ENCODE measurements around the gene GUK1. TPM values are rescaled to one million over a fixed set of nuclear protein-coding genes. Genes with fewer than 3 reads are reported as not detected.

The GUK1 gene, protein sequence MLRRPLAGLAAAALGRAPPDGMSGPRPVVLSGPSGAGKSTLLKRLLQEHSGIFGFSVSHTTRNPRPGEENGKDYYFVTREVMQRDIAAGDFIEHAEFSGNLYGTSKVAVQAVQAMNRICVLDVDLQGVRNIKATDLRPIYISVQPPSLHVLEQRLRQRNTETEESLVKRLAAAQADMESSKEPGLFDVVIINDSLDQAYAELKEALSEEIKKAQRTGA
- 265 and 456 TPM in 2 replicates for total RNA-seq

GRCh38 chr1:228139931-228140723 lies at the start of gene GUK1:
Gene GUK1, plus strand, starts transcription at chr1:228140279. Its CDS starts 24 bp downstream, at chr1:228140303.

DNA sequence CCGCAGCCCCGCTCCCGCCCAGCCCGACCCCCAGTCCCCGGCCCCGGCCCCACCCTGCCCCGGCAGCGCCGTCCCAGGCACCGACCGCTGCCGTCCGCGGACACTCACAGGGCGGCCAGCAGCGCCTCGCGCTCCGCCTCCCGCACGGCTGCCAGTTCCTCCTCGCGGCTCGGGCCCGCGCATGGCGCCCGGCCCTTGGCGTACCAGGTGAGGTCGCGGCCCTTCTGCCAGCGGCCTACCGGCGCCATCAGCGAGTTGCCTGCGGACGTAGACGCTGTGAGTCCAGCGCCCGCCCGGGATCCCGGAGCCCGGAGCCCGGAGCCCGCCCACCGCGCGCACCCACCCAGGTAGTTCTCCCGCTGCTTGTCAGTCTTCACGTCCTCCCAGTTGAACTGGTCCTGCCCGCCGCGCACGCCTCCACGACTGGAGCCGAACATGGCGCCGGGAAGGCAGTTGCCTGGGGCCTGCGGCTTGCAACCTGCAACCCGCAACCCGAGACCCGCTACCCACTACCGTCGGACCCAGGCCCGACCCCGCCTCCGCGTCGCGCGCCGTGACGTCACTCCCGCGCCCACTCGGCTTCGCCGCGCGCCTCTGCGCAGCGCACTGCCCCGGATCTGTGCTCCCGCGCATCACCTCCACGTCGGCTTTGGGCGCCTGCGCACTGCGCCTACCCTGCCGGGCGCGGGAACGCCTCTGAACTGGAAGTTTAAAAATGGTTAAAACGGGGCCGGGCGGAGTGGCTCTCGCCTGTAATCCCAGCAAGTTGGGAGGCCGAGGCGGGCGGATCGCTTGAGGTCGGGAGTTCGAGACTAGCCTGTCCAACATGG lies 37.1 kb upstream of the GUK1 start, which contains the start of gene C1orf35:
Gene C1orf35, minus strand, starts transcription at position 535 of the 830 bp plus-strand sequence. Its CDS starts 98 bp downstream, at position 437.

GRCh38 chr1:228109073-228109961 lies 30.8 kb upstream of the GUK1 start, which contains the start of gene MRPL55:
Gene MRPL55, minus strand, starts transcription at chr1:228109299. Its CDS starts 1,039 bp downstream, at chr1:228108260.

DNA sequence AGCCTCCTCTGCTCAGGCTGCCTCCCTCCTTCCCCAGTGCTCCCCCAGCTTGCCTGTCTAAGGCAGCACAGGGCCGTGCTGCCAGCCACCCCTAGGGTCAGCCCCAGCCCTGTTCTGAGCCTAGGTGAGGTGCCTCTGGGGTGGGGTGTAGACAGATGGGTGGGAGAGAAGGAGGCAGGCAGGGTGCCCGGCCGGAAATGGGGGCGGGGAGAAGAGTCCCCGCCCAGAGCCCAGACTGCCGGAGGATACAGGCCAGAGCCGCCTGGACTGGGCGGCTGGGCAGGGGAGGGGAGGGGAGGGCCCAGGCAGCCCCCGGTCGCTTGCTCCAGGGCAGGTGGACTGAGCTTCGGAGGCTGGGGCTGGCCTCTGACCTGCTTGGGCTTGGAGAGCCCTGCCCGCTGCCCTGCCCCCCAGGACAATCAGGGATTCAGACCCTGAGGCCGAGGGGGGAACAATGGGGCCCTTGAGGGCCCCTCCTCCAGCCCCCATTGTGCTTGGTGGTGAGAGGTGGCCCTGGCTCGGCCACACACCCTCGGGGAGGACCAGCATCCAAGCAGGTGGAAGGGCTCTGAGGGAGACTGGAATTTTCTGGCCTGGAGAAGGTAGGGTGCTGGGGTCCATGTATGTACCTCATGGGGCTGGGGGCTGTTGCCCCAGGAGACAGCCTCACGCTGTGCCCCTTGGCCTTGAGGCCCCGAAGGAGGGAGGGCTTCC lies 9.5 kb downstream of the GUK1 start, which contains the start of gene GJC2:
Gene GJC2, plus strand, starts transcription at position 525 of the 714 bp plus-strand sequence. CDS start 7,829 bp downstream, outside the sequence.

DNA sequence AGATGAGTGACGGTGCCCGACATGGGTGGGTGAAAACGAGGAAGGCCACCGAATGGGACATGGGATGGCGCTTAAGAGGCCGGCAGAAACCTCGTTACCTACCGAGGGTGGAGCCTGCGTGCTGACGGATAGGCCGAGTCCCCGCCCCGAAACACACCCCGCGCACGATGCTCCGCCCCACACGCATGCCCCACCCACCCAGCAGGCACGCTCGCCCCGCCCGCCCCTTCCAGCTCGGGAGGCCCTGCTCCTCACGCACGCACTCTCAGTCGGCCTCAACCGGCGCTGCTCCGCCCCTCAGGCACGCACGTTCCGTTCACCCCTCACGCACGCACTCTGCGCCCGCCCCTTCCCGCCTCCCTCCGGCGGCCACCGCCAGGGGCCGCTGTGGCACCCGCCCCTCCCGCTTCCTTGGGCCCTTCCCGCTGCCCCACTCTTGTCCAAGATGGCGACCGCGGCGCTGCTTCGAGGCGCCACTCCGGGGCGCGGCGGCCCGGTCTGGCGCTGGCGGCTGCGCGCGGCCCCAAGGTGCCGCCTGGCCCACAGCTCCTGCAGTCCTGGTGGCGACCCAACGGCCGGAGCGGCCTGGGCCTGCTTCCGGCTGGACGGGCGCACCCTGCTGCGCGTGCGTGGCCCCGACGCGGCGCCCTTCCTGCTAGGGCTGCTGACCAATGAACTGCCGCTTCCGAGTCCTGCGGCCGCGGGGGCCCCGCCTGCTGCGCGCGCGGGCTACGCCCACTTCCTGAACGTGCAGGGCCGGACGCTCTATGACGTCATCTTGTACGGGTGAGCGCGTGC lies 25.5 kb downstream of the GUK1 start, which contains the start of gene IBA57:
Gene IBA57, plus strand, starts transcription at position 433 of the 798 bp plus-strand sequence. Its CDS starts 13 bp downstream, at position 446.

Other genes starting within 250 kb of the GUK1 start
- 1.0 and 3.1 TPM in 2 replicates for gene WNT9A, start 192.3 kb upstream of the GUK1 start, total RNA-seq
- gene WNT3A, start 133.3 kb upstream of the GUK1 start, total RNA-seq, result under 0.01 and 0.07 TPM in 2 replicates
- gene ARF1, start 57.6 kb upstream of the GUK1 start, total RNA-seq, result 275 and 315 TPM in 2 replicates
- gene C1orf35, start 37.0 kb upstream of the GUK1 start, total RNA-seq, result 8.7 and 12.3 TPM in 2 replicates
- 57.6 and 66.3 TPM in 2 replicates for gene MRPL55, start 31.0 kb upstream of the GUK1 start, total RNA-seq
- gene GJC2, start 9.7 kb downstream of the GUK1 start, total RNA-seq, result 1.0 and 1.4 TPM in 2 replicates
- gene IBA57, start 25.5 kb downstream of the GUK1 start, total RNA-seq, result 2.7 and 4.3 TPM in 2 replicates
- 8.9 and 50.3 TPM in 2 replicates for gene OBSCN, start 67.8 kb downstream of the GUK1 start, total RNA-seq